Measurements from ENCODE around the gene DDB1. TPM values are rescaled to one million over a fixed set of nuclear protein-coding genes. Genes with fewer than 3 reads are reported as not detected.

DDB1 gene
- total and polyA plus RNA-seq, 2 of the 13 experiments (the other 11 are each of a cell fraction or from before 2014, with no cell fraction given) = 217 to 266 TPM

GRCh38 chr11:61361741-61362541 is 29.0 kb upstream of the DDB1 start, which contains the start of the genes CYB561A3 and TMEM138 (continued):
- peak; percentile 76; the same call in 1 of the 2 replicates for TF ChIP-seq ZHX2 (IDR thresholded peaks at IDR 0.05; ENCODE audit: low read depth)
- peak; percentile 48; the same call in 1 of the 2 replicates for TF ChIP-seq ZHX2 (CRISPR knock-in tag; IDR thresholded peaks at IDR 0.05; ENCODE audit: borderline replicate concordance)
- no peak for TF ChIP-seq ZNF205 (CRISPR knock-in tag; IDR thresholded peaks at IDR 0.05)
- TF ChIP-seq, protein P1, sequence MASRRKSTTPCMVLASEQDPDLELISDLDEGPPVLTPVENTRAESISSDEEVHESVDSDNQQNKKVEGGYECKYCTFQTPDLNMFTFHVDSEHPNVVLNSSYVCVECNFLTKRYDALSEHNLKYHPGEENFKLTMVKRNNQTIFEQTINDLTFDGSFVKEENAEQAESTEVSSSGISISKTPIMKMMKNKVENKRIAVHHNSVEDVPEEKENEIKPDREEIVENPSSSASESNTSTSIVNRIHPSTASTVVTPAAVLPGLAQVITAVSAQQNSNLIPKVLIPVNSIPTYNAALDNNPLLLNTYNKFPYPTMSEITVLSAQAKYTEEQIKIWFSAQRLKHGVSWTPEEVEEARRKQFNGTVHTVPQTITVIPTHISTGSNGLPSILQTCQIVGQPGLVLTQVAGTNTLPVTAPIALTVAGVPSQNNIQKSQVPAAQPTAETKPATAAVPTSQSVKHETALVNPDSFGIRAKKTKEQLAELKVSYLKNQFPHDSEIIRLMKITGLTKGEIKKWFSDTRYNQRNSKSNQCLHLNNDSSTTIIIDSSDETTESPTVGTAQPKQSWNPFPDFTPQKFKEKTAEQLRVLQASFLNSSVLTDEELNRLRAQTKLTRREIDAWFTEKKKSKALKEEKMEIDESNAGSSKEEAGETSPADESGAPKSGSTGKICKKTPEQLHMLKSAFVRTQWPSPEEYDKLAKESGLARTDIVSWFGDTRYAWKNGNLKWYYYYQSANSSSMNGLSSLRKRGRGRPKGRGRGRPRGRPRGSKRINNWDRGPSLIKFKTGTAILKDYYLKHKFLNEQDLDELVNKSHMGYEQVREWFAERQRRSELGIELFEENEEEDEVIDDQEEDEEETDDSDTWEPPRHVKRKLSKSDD (CRISPR knock-in tag; IDR thresholded peaks at IDR 0.05; ENCODE audit: low read depth) = 0 out of 2 replicates have a peak, but pooled peaks have one; percentile 63
- TF ChIP-seq ZSCAN31 (CRISPR knock-in tag; IDR thresholded peaks at IDR 0.05; ENCODE audit: low read depth) = 0 out of 2 replicates have a peak, but pooled peaks have one; percentile 39
- TF ChIP-seq, protein P2, sequence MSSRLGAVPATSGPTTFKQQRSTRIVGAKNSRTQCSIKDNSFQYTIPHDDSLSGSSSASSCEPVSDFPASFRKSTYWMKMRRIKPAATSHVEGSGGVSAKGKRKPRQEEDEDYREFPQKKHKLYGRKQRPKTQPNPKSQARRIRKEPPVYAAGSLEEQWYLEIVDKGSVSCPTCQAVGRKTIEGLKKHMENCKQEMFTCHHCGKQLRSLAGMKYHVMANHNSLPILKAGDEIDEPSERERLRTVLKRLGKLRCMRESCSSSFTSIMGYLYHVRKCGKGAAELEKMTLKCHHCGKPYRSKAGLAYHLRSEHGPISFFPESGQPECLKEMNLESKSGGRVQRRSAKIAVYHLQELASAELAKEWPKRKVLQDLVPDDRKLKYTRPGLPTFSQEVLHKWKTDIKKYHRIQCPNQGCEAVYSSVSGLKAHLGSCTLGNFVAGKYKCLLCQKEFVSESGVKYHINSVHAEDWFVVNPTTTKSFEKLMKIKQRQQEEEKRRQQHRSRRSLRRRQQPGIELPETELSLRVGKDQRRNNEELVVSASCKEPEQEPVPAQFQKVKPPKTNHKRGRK (CRISPR knock-in tag; IDR thresholded peaks at IDR 0.05) = no peak
- TF ChIP-seq KLF15 (CRISPR knock-in tag; IDR thresholded peaks at IDR 0.05; ENCODE audit: borderline replicate concordance) = peak; percentile 90
- TF ChIP-seq GLI4 (CRISPR knock-in tag; IDR thresholded peaks at IDR 0.05; ENCODE audit: borderline replicate concordance) = peak; percentile 71; the same call in 1 of the 2 replicates
- peak; percentile 73 for TF ChIP-seq MXD3 (CRISPR knock-in tag; IDR thresholded peaks at IDR 0.05)
- no peak; the same call in 1 of the 2 replicates for TF ChIP-seq THAP8 (CRISPR knock-in tag; IDR thresholded peaks at IDR 0.05; ENCODE audit: borderline replicate concordance)
